SU-DHL-6 (cell line): Measurements from ENCODE around the gene AGPAT2.

Source experiments
- CTCF ChIP-seq: fragments of 200-600 bp; sonication (generic); IDR thresholded peaks from one replicate; pipeline ENCODE4 v1.5.1; 2017; ENCODE audit warnings: antibody characterized with exemption, mild to moderate bottlenecking, low read length, moderate library complexity; ENCODE audit not compliant: insufficient read depth, poor library complexity, severe bottlenecking
- EZH2phosphoT487 ChIP-seq: fragments of 200-600 bp; sonication (generic), shearing (Covaris generic); conservative IDR thresholded peaks from 2 replicates; pipeline ENCODE4 v1.6.1; 2018; ENCODE audit warnings: mild to moderate bottlenecking, antibody characterized with exemption, low read length, moderate library complexity, mixed read lengths

- TF ChIP-seq CTCF (no peak), EZH2phosphoT487 (no peak)
These were observed 62.9 kb downstream of the AGPAT2 start for GRCh38 chr9:136624184-136624951.
